Skin epidermis (tissue), 12 donors: ENCODE measurements around the gene SH3PXD2A.
A peak's percentile ranks its signal among the peaks of the same experiment; 100 is the strongest.
"Not testable (repeated sequence)": the region's sequence is repeated elsewhere in the genome, so short reads cannot be mapped to it uniquely, and the experiment has no call there.

Source experiments
- H3K27ac ChIP-seq, 21 experiments: fragments of 200-600 bp; sonication (generic) in 11 of 21; one replicate each; pipeline ENCODE4 v1.5.0; 2020; ENCODE audit warnings: mild to moderate bottlenecking in 3 of 21, inconsistent platforms in 2 of 21, moderate library complexity in 2 of 21
- H3K4me3 ChIP-seq, 7 experiments: fragments of 200-600 bp; sonication (generic) in 2 of 7; one replicate each; pipeline ENCODE4 v1.5.0; 2020; ENCODE audit warnings: inconsistent platforms in 2 of 7, mild to moderate bottlenecking in 2 of 7, moderate library complexity in 1 of 7

Gene SH3PXD2A

GRCh38 chr10:103763374-103764202 lies 91.8 kb downstream of the SH3PXD2A start:
- Histone ChIP-seq H3K27ac (peak overlapping the region in 13 of 21 experiments; percentile 2 to 79 (median 45)), H3K4me3 (no peak overlapping the region)

- peak overlapping the region in 11 of 21 experiments; percentile 1 to 79 (median 55) for H3K27ac ChIP-seq
These were observed 92.5 kb downstream of the SH3PXD2A start for GRCh38 chr10:103762916-103763315.

GRCh38 chr10:103762162-103762561 lies 93.2 kb downstream of the SH3PXD2A start:
- Histone ChIP-seq H3K4me3 (no peak overlapping the region), H3K27ac (peak overlapping the region in 4 of 21 experiments; percentile 12 to 55 (median 14))

More at GRCh38 chr10:103762916-103763315, 92.5 kb downstream of the SH3PXD2A start:
- H3K4me3 ChIP-seq, result no peak overlapping the region

GRCh38 chr10:103761075-103761920 lies 94.1 kb downstream of the SH3PXD2A start:
- Histone ChIP-seq H3K4me3 (no peak overlapping the region), H3K27ac (peak overlapping the region in 3 of 21 experiments; percentile 4 to 11 (median 5))

GRCh38 chr10:103760233-103760632 lies 95.1 kb downstream of the SH3PXD2A start:
- H3K27ac ChIP-seq, result peak overlapping the region in 13 of 21 experiments; percentile 48 to 83 (median 74)
- H3K4me3 ChIP-seq, result not testable (repeated sequence)

GRCh38 chr10:103759100-103759781 lies 96.1 kb downstream of the SH3PXD2A start:
- Histone ChIP-seq H3K4me3 (no peak overlapping the region), H3K27ac (peak overlapping the region in 20 of 21 experiments; percentile 3 to 83 (median 72))

GRCh38 chr10:103758294-103758681 lies 97.1 kb downstream of the SH3PXD2A start:
- Histone ChIP-seq H3K27ac (peak overlapping the region in 20 of 21 experiments; percentile 3 to 83 (median 70)), H3K4me3 (no peak overlapping the region)

- H3K4me3 ChIP-seq, result no peak overlapping the region
- H3K27ac ChIP-seq, result peak overlapping the region in 18 of 21 experiments; percentile 17 to 83 (median 72)
These were observed 97.7 kb downstream of the SH3PXD2A start for GRCh38 chr10:103757531-103758293.

- no peak overlapping the region for H3K4me3 ChIP-seq
- H3K27ac ChIP-seq, result peak overlapping the region in 12 of 21 experiments; percentile 1 to 80 (median 69)
These were observed 99.0 kb downstream of the SH3PXD2A start for GRCh38 chr10:103756277-103756869.

GRCh38 chr10:103752680-103753248 lies 102.6 kb downstream of the SH3PXD2A start:
- H3K27ac ChIP-seq, result no peak overlapping the region
- no peak overlapping the region for H3K4me3 ChIP-seq

GRCh38 chr10:103751667-103752290 lies 103.6 kb downstream of the SH3PXD2A start:
- Histone ChIP-seq H3K27ac (no peak overlapping the region), H3K4me3 (no peak overlapping the region)

- Histone ChIP-seq H3K4me3 (no peak overlapping the region), H3K27ac (no peak overlapping the region)
These were observed 104.5 kb downstream of the SH3PXD2A start for GRCh38 chr10:103750836-103751235.

GRCh38 chr10:103749779-103750178 lies 105.6 kb downstream of the SH3PXD2A start:
- H3K4me3 ChIP-seq, result no peak overlapping the region
- peak overlapping the region in 2 of 21 experiments; percentile 84 to 87 for H3K27ac ChIP-seq

- Histone ChIP-seq H3K27ac (peak overlapping the region in 19 of 21 experiments; percentile 52 to 90 (median 84)), H3K4me3 (peak overlapping the region in 1 of 7 experiments; percentile 9)
These were observed 107.4 kb downstream of the SH3PXD2A start for GRCh38 chr10:103748020-103748419.

- peak overlapping the region in 2 of 7 experiments; percentile 9 for H3K4me3 ChIP-seq
- H3K27ac ChIP-seq, result peak overlapping the region; percentile 34 to 90 (median 83)
These were observed 108.0 kb downstream of the SH3PXD2A start for GRCh38 chr10:103747193-103747865.

GRCh38 chr10:103746598-103746997 lies 108.8 kb downstream of the SH3PXD2A start:
- Histone ChIP-seq H3K4me3 (no peak overlapping the region), H3K27ac (peak overlapping the region; percentile 49 to 90 (median 83))
